Endometrium (tissue), 2 donors: Measurements from ENCODE around the gene UBFD1.
"Not testable (repeated sequence)": the region's sequence is repeated elsewhere in the genome, so short reads cannot be mapped to it uniquely, and the experiment has no call there.

ENCODE experiments used
- FAIRE-seq: peaks from 2 replicates; lab custom pipeline; 2012; peaks lifted over from hg19 to GRCh38; lab: Jason Lieb, UNC
- donor health status: control.
- donor health status: control.

The UBFD1 gene, protein sequence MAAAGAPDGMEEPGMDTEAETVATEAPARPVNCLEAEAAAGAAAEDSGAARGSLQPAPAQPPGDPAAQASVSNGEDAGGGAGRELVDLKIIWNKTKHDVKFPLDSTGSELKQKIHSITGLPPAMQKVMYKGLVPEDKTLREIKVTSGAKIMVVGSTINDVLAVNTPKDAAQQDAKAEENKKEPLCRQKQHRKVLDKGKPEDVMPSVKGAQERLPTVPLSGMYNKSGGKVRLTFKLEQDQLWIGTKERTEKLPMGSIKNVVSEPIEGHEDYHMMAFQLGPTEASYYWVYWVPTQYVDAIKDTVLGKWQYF

DNA sequence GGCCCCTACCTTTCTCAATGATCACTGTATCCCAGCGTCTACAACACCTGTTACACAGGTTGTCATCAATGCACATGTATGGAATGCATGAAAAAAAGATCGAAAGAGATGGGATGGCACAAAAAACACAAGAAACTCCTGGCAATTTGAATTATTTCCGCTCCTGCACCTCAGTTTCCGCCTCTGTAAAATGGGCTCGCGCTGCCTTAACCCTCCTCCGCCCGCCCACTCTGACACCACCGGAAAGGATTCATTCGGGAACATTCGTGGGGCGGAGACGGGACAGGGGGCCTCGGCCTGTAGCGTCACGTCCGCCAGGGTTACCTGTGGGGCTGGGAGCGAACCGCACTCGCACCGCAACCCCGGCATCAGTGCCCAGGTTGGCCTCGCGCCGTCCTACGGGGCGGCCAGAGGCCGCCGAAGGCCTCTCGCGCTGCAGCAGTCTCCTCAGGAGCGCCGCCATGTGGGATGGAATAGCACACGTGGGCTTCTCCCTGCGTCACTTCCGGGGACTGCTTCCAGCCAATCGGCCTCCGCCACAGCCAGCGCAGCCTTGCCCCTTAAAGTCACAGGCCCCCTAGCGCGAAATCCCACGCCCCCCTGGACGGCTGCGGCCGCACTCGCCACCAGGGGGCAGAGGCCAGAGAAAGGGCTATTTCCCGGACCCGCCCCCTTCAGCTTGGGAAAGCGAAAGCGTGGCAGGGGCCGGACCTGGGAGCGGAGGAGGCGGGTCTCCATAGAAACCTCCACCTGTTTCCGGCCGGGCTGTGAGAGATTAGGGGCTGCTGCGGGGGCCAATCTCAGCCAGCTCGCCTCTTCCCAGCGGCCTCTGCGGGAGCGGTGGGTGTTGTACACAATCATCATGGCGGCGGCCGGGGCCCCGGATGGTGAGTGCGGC lies at the start of gene UBFD1, which contains the start of gene EARS2:
Gene UBFD1 (plus strand): TSS at position 847 of the 898 bp plus-strand sequence. CDS start 16 bp downstream, at position 863.
Gene EARS2 (minus strand): TSS at position 470 of the 898 bp plus-strand sequence. CDS start 7 bp downstream, at position 463.
- FAIRE-seq, result peak; percentile 92

DNA sequence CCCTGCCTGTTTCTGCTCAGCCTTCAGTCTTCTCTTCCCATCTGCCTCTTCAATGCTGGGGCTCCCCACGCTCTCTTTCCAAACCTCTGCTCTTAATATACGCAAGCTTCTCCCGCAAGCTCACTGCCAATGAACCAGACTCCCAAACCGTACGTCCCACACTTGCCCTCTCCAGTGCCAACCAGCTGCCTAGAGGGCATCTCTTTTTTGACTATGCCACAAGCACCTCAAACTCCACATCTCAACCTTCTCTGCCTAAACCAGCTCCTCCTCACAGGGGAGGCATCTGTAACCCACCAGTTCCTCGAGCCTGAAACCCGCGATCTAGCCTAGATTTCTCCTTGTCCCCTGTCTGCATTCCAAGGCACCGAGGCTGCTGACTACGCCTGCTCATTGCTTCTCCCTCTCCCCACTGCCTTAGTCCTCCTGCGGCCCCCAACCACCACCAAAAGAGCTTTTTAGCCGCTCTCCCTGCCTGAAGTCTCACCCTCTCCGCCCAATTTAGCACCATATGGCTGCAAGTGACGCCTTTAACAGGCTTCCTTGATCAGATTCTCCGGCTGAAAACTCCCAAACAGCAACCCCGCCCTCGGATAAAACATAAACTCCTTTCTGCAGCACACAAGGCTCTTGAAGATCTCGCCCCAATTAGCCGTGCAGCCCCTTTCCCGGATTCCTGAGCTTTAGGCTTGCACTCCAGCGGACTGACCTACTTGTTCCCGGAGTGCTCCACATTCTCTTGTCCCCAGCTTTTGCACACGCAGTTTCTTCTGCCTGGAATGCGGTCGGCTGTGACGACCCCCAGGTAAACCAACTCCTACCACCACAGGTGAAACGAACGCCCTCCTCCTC lies 48.7 kb upstream of the UBFD1 start:
- no peak for FAIRE-seq

DNA sequence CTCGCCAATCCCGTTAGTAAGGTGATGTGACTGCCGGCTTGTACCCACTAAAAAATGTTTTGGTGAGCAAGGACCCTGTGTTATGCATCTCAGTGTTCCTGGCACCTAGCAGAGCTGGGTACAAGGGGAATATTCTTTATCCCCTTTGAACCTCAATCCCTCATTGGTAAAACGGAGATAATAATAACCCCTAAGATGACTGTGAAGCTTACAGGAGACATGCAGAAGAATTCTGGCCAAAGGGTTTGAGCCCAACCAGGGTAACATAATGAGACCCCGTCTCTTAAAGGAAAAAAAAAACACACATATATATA lies 48.1 kb upstream of the UBFD1 start:
- no peak for FAIRE-seq

DNA sequence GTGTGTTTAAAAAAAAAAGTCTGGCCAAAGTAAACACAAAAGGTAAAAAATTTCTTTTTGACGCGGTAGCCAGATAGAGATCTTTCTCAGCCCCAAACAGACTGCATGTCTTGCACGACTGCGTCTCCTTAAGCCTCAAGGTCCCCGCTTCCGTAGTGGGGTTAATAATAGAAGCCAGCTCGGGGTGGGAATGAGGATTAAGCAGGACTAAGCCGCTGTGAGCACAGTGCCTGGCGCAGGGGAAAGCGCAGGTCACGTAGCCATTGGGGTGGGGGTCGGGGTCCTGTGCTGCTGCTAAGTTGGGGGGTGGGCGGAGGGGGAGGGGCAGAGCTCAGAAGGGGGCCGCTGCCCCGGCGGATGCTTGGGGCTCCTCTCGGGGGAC lies 47.8 kb upstream of the UBFD1 start:
- FAIRE-seq, result no peak

DNA sequence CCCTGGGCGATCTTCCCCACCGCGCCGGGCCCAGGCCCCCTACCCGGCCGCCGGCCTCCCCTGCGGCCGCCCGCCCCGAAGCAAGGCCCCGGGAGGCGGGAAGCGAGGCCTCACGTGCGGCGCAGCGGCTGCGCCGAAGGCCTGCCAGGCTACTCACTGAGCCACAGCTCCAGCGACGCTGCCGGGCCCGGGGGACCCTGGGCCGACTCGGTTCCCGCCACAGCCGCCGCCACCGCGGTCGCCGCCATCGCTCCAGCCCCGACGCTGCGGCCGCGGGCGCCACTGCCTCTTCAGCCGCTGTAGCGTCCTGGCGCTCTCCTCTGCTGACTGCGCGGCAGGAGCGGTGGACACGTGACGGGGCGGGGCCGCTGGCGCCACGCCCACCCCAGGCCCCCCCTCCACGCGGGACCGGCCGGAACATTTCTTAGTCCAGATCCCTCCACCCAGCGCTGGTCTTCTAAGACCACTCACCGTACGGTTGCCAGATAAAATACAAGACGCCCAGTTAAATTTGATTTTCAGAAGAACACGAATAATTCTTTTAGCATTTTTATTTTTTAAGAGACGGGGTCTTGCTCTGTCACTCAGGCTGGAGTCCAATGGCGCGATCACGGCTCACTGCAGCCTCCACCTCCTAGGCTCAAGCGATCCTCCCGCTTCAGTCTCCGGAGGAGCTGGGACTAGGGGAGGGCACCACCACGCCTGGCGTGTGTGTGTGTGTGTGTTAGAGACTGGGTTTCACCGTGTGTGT lies 47.2 kb upstream of the UBFD1 start, which contains the start of gene GGA2:
Gene GGA2 (minus strand): TSS at position 331 of the 751 bp plus-strand sequence. CDS start 83 bp downstream, at position 248.
- no peak for FAIRE-seq

DNA sequence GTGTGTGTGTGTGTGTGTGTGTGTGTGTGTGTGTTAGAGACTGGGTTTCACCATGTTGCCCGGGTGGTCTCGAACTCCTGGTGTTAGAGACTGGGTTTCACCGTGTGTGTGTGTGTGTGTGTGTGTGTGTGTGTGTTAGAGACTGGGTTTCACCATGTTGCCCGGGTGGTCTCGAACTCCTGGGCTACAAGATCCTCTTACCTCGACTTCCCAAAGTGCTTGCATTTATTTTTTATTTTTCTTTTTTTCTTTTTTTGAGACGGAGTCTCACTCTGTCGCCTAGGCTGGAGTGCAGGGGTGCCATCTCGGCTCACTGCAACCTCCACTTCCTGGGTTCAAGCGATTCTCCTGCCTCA lies 46.6 kb upstream of the UBFD1 start:
- not testable (repeated sequence) for FAIRE-seq

DNA sequence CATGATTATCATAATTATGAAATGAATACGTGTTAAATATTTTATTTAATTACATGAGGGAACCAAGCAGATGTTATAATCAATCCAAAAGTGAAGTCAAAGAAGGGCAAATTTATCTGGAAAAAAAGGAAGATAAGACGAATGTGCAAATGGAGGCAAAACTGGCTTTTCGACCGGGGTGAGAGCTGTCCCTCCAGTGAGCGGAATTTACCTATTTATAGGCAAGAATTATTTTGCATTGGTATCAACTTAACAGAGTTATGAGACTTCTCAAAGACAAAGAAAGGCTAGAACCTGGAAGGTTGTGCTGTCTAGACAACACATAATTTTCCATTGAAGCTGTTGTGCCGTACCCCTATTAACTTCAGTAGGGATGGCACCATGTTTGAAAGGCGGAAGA lies 45.8 kb upstream of the UBFD1 start:
- no peak for FAIRE-seq

DNA sequence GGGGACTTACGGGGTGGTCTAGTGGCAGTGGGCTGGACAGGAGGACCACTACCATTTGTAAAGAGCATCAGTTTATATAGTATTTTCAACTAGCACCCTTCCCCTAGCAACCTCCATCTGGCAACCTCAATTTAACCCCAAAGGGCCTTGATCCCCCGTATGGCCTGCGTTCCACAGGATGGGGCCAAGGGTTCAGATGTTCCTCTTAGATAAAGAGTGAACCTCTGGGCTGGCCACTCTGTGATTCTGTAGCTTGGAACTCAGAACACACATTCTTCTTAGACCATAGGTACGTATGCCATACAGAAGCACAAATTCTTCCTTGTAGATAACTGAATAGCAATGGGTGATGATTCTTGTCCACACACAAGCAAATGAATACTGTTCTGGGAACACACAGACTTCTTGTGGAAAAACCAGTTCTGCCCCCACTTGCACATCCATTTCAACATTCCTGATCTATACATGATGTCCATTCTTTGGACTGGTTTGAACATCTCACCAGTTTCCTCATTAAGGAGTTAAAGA lies 45.3 kb upstream of the UBFD1 start:
- no peak for FAIRE-seq

DNA sequence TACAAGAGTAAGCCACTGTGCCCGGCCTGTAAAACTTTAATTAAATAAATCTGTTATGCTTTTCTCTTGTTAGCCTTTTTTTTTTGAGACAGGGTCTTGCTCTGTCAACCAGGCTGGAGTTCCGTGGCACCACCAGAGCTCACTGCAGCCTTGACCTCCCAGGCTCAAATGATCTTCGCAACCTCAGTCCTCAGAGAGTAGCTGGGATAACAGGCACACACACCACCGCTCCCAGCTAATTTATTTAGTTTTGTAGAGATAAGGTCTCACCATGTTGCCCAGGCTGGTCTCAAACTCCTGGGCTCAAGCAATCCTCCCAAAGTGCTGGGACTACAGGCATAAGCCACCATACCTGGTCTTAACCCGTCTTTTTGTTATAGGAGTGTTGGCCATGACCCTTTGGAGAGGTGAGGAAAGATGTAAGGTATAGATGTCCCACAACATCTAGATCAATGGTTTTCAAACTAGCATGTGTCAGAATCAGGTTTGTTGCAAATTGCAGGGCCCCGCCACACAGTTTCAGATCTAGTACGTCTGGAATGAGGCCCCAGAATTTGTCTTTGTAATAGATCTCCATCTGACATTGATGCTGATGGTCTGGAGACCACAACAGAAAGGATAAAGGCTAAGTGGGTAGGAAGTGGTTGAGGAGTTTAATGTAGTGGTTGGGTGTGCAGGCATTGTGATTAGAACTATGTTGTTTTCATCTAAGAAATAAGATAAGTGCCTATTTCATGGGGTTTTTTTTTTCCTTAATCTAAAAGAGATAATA lies 43.0 kb upstream of the UBFD1 start:
- no peak for FAIRE-seq

DNA sequence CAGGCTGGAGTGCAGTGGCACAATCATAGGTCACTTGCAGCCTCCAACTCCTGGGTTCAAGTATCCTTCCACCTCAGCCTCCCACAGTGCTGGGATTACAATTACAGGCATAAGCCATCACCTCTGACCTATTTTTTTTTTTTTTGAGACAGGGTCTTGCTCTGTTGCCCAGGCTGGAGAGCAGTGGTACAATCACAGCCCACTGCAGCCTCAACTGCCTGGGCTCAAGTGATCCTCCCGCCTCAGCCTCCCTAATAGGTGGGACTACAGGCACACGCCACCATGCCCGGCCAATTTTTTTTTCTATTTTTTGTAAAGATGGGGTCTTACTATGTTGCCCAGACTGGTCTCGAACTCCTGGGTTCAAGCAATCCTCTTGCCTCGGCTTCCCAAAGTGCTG lies 41.6 kb upstream of the UBFD1 start:
- no peak for FAIRE-seq

DNA sequence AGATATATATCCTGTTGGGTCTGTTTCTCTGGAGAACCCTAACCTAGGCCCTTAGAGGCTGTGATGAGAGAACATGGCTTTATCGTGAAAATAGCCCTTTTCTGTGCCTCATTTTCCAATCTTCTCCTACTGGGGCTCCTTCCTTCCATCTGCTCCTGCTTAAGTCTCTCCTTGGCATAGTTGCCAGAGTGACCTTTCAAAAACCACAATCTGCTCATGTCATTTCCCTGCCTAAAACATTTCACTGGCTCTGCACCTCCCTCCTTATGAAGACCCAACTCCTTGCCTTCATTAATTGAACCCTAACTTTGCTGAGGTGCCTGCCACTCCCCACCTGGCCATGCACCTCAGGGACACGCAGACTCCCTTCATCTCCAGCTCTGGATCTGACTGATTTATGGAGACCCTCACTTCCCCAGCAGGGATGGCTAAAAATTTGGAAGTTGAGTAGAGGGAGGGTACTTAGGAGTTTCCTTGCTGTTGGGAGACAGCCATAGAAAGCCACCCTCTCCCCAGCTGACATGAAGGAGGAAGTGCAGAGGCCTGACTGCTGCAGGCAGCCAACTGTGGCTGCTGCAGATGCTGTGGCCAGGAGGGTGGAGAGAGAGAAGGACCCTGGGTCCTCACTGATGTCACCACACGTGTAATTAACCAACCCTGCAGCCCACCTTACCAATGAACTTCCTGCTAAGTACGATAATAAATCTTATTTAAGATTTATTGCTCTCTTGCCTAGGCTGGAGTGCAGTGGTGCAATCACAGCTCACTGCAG lies 41.0 kb upstream of the UBFD1 start:
- no peak for FAIRE-seq

DNA sequence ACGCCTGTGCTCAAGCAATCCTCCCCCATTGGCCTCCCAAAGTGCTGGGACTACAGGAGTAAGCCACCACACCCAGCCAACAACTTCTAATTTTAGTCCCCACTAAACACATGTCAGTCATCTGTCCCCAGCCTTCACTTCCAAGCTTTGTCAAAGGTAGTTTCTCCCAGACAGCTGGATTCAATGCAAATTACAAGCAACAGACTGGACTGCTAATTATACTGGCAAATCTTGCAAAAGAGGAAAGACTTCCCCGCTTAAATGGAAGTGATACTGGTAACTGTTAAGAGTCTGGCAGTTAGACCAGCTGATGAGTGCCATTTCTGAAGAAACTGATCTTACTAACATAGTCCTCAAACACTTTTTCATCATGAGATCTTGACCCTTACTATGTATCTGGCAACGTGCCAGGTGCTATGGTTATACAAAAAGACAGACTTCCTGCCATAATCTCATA lies 39.1 kb upstream of the UBFD1 start:
- no peak for FAIRE-seq

DNA sequence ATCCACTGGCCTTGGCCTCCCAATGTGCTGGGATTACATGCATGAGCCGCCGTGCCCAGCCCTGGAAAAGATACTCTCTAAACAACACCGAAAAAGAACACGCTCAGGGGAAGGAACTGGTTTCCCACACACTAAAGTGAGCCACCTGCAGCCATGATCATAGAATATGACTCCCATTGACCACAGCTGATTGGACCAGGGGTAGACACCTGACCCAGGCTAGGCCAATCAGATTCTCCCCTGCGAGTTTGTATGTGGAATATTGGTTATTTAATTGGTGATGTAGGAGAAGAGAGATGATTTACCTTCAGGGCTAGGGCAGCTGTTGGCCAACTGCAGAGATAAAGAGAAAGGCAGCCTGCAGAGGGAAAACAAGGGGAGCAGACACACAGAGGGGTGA lies 38.2 kb upstream of the UBFD1 start:
- no peak for FAIRE-seq

DNA sequence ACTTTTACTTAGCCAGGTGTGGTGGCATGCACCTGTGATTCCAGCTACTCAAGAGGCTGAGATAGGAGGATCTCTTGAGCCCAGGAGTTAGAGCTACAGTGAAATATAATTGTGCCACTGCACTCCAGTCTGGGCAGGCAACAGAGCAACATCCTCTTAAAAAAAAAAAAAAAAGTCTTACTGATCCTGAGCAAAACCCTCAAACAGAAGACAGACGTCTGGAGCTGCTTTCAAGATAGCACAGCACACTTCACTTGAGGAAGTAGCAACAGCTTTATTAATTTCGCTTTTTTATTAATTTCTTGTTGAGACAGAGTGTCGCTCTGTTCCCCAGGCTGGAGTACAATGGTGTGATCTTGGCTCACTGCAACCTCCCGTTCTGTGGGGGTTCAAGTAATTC lies 37.0 kb upstream of the UBFD1 start:
- no peak for FAIRE-seq

DNA sequence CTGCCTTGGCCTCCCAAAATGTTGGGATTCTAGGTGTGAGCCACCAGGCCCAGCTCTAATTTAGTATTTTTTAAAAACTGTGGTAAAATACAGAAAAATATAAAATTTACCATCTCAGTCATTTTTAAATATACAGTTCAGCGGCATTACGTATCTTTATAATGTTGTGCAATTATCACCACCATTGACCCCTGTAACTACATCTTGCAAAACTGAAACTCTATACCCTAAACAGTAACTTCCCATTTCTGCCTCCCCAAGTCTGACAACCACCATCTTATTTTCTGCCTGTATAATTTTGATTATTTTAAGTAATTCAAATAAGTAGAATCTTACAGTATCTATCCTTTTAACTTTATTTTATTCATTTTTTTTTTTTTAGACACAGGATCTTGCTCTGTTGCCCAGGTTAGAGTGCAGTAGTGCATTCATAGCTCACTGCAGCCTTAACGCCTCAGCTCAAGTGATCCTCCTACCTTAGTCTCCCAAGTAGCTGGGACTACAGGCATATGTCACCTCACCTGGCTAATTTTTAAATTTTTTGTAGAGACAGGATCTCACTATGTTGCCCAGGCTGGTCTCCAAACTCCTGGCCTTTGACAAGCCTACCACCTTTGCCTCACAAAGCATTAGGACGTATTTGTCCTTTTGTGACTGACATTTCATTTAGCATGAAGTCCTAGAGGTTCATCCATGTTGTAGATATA lies 36.3 kb upstream of the UBFD1 start:
- no peak for FAIRE-seq

DNA sequence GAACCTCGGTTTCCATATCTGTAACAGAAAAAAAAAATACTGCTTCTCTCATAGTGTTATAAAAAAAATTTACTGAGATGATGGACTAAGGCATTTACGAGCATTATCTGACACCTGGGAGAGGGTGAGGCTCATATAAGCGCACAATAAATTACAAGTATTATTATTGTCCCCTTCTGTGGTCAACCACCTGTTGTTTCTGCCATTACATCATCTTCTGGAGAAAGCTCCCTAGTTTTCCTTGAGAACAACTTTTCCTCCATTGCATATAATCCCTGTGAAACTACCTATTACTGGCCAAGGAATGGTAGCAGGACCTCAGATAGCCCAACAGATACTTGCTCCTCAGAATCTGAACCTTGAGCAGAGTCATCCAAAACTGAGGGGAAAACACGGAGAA lies 35.6 kb upstream of the UBFD1 start:
- no peak for FAIRE-seq

DNA sequence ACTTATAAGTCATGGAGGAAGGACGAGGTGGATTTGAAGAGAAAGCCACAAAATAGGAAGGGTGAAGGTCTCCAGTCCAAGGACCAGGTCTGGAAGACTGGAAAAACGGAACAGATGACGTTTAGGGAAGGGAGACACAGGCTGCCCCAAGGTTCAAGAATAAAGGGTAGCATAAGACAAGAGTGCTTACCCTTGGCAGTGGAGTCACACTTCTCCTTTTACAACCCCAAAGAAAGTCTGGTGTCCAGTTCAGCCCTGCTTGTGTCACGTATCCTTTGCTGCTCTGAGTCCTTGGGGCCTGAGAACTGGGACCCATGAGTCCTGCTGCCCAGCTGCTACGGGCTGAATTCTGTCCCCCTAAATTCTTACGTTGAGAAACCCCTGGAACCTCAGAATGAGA lies 34.2 kb upstream of the UBFD1 start:
- FAIRE-seq, result no peak

DNA sequence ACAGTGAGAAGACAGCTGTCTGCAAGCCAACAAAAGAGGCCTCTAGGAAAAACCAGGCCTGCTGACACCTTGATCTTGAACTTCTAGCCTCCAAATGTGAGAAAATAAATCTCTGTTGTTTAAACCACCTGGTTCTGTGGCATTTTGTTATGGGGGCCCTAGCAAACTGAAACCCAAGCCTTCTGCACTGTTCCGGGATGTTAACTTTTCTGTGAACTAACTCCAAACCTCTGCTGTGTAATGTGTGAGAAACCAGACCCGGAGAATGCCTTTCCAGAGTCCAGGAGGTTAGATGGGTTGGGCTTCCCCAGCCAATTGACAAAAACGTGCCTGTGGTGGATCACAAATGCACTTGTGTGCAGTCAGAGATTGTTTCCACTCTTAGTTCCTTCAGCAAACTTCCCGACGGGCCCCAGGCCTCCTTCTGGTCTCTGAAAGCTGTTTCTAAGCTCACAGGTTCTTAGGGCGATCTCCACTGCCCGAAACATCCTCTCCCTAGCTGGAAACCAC lies 33.6 kb upstream of the UBFD1 start:
- FAIRE-seq, result no peak

DNA sequence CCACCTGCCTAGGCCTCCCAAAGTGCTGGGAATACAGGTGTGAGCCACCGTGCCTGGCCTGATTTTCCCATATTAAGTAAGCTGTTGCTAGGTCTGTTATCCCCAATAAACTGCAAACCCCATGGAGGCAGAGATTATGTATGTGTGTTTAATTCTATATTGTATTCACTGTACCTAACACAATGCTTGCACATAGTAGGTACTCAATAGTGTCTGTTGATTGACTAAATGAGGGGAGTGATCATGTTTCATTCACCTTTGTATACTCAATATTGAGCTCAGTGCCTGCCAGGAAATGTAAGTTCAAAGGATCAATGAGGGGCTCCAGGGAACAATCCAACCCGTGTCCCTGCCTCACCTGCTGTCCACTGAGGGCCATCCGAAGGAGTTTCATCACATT lies 32.6 kb upstream of the UBFD1 start:
- no peak for FAIRE-seq
